ENCODE data around the gene FKBP7. TPM values are rescaled to one million over a fixed set of nuclear protein-coding genes. Genes with fewer than 3 reads are reported as not detected.
A peak's percentile ranks its signal among the peaks of the same experiment; 100 is the strongest.
"Not testable (repeated sequence)": the region's sequence is repeated elsewhere in the genome, so short reads cannot be mapped to it uniquely, and the experiment has no call there.

Gene FKBP7
- total and polyA plus RNA-seq, 5 donors from 2014 or later = 0.42 to 3.1 (median 0.59) TPM

DNA sequence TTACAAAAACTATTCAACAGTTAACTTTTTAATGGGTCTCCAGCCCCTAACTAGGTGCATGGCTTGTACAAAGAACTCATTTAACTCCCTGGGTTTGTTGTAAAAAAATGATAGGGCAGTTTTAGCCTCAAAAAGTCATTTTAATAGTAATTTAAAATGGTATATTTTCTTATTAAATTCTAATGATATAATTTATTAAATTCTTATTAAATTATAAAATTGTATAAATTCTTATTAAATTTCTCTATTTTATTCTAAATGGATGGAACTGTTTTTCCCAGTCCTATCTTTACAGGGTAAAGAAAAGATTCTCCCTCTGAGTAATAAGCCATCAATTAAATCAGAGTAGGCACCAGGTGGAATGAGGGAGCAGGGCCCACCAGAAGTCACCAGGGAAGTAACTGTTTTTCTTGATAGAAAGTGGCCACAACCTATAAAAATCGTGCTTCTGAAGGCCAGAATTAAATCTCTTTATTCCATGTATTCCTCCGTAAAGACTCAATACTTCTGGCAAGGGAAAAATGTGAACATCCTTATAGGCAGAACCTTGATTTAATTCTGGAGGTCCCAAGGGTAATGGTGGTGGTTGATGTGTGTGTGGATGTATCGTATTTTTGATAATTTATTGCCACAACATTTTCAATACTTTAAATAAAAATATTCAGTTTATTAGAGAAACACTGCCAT, 814 bp downstream of the FKBP7 start:
- H3K27me3 ChIP-seq (ENCODE audit: control insufficient read depth, insufficient read depth, low read length) = no peaks in the 10 kb centered on the region
- DNase-seq = peak in 2 of 3 donors; percentile 5 to 6
- H3K4me1 Mint-ChIP-seq = peaks cover 21 to 45% (median 30%) of the 10 kb centered on the region in 4 donors
- no peaks in the 10 kb centered on the region for H3K36me3 ChIP-seq (ENCODE audit: control insufficient read depth, insufficient read depth, low read length)
- no peak for ATAC-seq (ENCODE audit: low read depth in 2 of 2)
- H3K9me3 ChIP-seq (ENCODE audit: control insufficient read depth in 2 of 2, low read length in 2 of 2) = no peaks in the 10 kb centered on the region
- peaks cover 11% of the 10 kb centered on the region for H3K27me3 Mint-ChIP-seq
- H3K27ac Mint-ChIP-seq = peak overlapping the region in 2 of 3 donors; percentile 99
- H3K4me3 ChIP-seq (ENCODE audit: low read depth, low read length) = peak overlapping the region; percentile 98
- peaks cover 48% of the 10 kb centered on the region for H3K4me1 ChIP-seq (ENCODE audit: control insufficient read depth, insufficient read depth, low read length, poor library complexity, severe bottlenecking)
- H3K4me3 Mint-ChIP-seq = peak overlapping the region; percentile 96 to 98 (median 98)
- no peaks in the 10 kb centered on the region for H3K36me3 Mint-ChIP-seq
- H3K9me3 Mint-ChIP-seq = no peaks in the 10 kb centered on the region
- peak overlapping the region; percentile 95 for H3K27ac ChIP-seq (ENCODE audit: insufficient read depth, low read length, poor library complexity, severe bottlenecking)

DNA sequence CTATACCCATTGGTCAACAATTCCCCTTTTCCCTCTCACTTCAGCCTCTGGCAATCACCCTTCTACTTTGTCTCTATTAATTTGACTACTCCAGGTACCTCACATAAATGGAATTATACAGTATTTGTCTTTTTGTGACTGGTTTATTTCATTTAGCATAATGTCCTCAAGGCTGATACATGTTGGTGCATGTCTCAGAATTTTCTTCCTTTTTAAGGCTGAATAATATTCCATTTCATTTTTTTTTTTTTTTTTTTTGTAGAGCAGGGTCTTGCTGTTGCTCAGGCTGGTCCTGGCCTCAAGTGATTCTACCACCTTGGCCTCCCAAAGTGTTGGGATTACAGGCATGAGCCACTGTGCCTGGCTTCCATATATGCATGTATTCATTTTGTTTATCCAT, 1.9 kb downstream of the FKBP7 start:
- no peak for DNase-seq
- no peaks in the 10 kb centered on the region for H3K36me3 ChIP-seq (ENCODE audit: control insufficient read depth, insufficient read depth, low read length)
- Mint-ChIP-seq H3K4me3 (peak overlapping the region in 2 of 4 donors; percentile 1 to 10), H3K27ac (peak overlapping the region in 2 of 3 donors; percentile 15 to 34), H3K36me3 (no peaks in the 10 kb centered on the region), H3K4me1 (peaks cover 14 to 34% (median 21%) of the 10 kb centered on the region in 4 donors), H3K9me3 (no peaks in the 10 kb centered on the region), H3K27me3 (peaks cover 11% of the 10 kb centered on the region)
- H3K27me3 ChIP-seq (ENCODE audit: control insufficient read depth, insufficient read depth, low read length) = no peaks in the 10 kb centered on the region
- no peak for ATAC-seq (ENCODE audit: low read depth in 2 of 2)
- H3K9me3 ChIP-seq (ENCODE audit: control insufficient read depth in 2 of 2, low read length in 2 of 2) = no peaks in the 10 kb centered on the region
- no peak overlapping the region for H3K27ac ChIP-seq (ENCODE audit: insufficient read depth, low read length, poor library complexity, severe bottlenecking)
- H3K4me3 ChIP-seq (ENCODE audit: low read depth, low read length) = no peak overlapping the region
- peaks cover 36% of the 10 kb centered on the region for H3K4me1 ChIP-seq (ENCODE audit: control insufficient read depth, insufficient read depth, low read length, poor library complexity, severe bottlenecking)

DNA sequence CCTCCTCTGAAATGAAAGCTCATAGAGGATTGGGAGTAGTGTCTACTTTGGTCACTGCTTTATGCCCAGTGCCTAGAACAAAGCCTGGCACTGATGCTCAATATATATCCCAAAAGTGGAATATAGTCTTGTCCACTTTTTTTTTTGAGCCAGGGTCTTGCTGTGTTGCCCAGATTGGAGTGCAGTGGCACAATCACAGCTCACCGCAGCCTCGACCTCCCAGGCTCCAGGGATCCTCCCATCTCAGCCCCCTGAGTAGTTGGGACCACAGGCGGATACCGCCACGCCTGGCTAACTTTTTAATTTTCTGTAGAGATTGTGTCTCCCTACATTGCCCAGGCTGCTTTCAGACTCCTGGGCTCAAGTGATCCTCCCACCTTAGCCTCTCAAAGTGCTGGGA, 3.8 kb downstream of the FKBP7 start:
- Histone ChIP-seq H3K4me3 (ENCODE audit: low read depth, low read length) (no peak overlapping the region), H3K36me3 (ENCODE audit: control insufficient read depth, insufficient read depth, low read length) (no peaks in the 10 kb centered on the region), H3K27ac (ENCODE audit: insufficient read depth, low read length, poor library complexity, severe bottlenecking) (no peak overlapping the region), H3K9me3 (ENCODE audit: control insufficient read depth in 2 of 2, low read length in 2 of 2) (no peaks in the 10 kb centered on the region), H3K4me1 (ENCODE audit: control insufficient read depth, insufficient read depth, low read length, poor library complexity, severe bottlenecking) (peaks cover 17% of the 10 kb centered on the region), H3K27me3 (ENCODE audit: control insufficient read depth, insufficient read depth, low read length) (no peaks in the 10 kb centered on the region)
- ATAC-seq (ENCODE audit: low read depth in 2 of 2) (no peak), DNase-seq (no peak)
- Mint-ChIP-seq H3K9me3 (no peaks in the 10 kb centered on the region), H3K27ac (no peak overlapping the region), H3K4me3 (no peak overlapping the region), H3K36me3 (no peaks in the 10 kb centered on the region), H3K27me3 (peaks cover 10% of the 10 kb centered on the region), H3K4me1 (peaks cover 13 to 22% (median 15%) of the 10 kb centered on the region in 4 donors)

DNA sequence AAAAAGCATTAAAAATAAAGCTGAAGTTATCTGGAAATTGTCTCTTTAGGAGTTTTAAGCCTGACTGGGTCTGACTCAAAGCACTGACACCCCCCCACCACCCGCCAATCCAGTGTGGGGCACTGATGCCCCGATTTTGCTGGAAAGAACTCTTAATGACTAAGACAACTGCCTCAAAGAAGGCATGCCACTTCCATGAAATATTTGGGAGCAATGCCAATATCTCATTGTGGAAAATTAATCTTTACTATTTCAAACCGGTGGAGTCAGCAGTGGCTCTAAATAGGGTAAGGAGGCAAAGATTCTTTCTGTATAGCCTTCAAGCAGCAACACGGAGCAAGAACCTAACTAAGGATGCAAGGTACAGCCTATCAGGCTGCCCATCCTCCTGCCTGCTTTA, 4.5 kb downstream of the FKBP7 start:
- Histone ChIP-seq H3K4me1 (ENCODE audit: control insufficient read depth, insufficient read depth, low read length, poor library complexity, severe bottlenecking) (peaks cover 12% of the 10 kb centered on the region), H3K36me3 (ENCODE audit: control insufficient read depth, insufficient read depth, low read length) (no peaks in the 10 kb centered on the region), H3K9me3 (ENCODE audit: control insufficient read depth in 2 of 2, low read length in 2 of 2) (no peaks in the 10 kb centered on the region), H3K4me3 (ENCODE audit: low read depth, low read length) (no peak overlapping the region), H3K27me3 (ENCODE audit: control insufficient read depth, insufficient read depth, low read length) (no peaks in the 10 kb centered on the region), H3K27ac (ENCODE audit: insufficient read depth, low read length, poor library complexity, severe bottlenecking) (no peak overlapping the region)
- peaks cover 7% of the 10 kb centered on the region for H3K27me3 Mint-ChIP-seq
- no peaks in the 10 kb centered on the region for H3K9me3 Mint-ChIP-seq
- DNase-seq = no peak
- H3K27ac Mint-ChIP-seq = no peak overlapping the region
- H3K4me3 Mint-ChIP-seq = no peak overlapping the region
- peaks cover 7 to 16% (median 9%) of the 10 kb centered on the region in 4 donors for H3K4me1 Mint-ChIP-seq
- no peaks in the 10 kb centered on the region for H3K36me3 Mint-ChIP-seq
- ATAC-seq (ENCODE audit: low read depth in 2 of 2) = no peak

DNA sequence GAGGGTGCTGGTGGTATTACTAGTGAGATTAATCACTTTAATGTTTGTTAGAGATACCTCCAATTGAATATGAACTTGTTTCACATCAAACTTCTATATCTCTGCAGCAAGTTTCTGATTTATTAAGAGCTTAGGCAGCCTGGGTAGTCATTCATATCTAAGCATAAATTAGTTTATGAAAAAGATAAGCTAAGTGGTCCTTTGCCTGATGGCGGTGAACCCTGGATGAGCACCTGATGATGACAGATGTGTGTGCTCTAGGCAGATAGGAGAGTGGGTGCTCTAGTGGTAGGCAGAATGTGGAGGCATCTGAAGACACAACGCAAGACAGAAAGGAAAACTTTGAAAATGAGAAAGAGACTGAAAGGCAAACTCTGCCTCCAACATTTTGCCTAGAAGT, 5.0 kb downstream of the FKBP7 start:
- Mint-ChIP-seq H3K27me3 (peaks cover 2% of the 10 kb centered on the region), H3K9me3 (no peaks in the 10 kb centered on the region), H3K27ac (peak overlapping the region in 1 of 3 donors; percentile 39), H3K36me3 (no peaks in the 10 kb centered on the region), H3K4me1 (peaks cover 4 to 13% (median 7%) of the 10 kb centered on the region in 4 donors), H3K4me3 (no peak overlapping the region)
- Histone ChIP-seq H3K36me3 (ENCODE audit: control insufficient read depth, insufficient read depth, low read length) (no peaks in the 10 kb centered on the region), H3K9me3 (ENCODE audit: control insufficient read depth in 2 of 2, low read length in 2 of 2) (no peaks in the 10 kb centered on the region), H3K4me1 (ENCODE audit: control insufficient read depth, insufficient read depth, low read length, poor library complexity, severe bottlenecking) (peaks cover 8% of the 10 kb centered on the region), H3K4me3 (ENCODE audit: low read depth, low read length) (no peak overlapping the region), H3K27me3 (ENCODE audit: control insufficient read depth, insufficient read depth, low read length) (no peaks in the 10 kb centered on the region), H3K27ac (ENCODE audit: insufficient read depth, low read length, poor library complexity, severe bottlenecking) (no peak overlapping the region)
- no peak for DNase-seq
- ATAC-seq (ENCODE audit: low read depth in 2 of 2) = no peak

DNA sequence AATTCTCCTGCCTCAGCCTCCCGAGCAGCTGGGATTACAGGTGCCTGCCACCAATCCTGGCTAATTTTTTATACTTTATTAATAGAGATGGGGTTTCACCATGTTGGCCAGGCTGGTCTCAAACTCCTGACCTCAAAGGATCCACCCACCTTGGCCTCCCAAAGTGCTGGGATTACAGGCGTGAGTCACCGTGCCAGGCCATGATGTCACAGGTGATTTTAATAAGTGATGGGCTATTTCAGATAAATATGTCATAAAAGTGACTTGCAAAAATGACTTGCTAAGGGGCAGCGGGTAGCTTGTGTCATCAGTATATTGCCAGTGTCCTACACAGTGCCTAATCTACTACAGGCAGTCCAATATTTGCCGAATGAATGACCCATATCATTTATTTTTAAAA, 7.1 kb downstream of the FKBP7 start:
- not testable (repeated sequence) for H3K27me3 Mint-ChIP-seq, H3K9me3 Mint-ChIP-seq, H3K36me3 Mint-ChIP-seq

DNA sequence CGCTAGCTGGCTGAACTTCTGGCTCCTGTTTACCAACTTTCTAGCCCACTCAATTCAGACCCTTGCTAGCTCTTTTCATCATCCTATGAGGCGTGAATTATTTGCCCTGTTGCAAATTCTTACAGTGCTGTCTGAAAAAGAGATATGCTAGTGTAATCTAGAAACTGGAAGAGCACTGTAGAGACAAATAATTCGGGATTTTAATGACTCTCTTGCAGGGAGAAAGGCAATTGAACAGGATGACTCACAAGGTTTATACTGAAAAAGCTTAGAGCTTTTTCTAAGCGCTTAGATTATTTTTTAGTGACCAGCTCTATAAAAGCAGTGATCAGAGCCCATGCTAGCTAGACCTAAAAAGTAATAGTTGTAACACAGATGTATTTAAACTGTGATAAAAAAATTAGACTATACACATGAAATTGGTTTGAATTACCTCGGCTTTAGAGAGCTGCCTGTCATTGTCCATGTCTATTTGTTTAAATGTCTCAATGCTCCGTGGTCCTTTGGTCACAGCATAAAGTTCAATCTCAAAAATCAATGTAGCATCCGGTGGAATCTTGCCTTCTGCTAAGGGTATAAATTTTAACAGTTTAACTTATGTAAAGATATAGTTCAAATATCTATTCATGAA, 9.1 kb downstream of the FKBP7 start:
- Histone ChIP-seq H3K4me1 (ENCODE audit: control insufficient read depth, insufficient read depth, low read length, poor library complexity, severe bottlenecking) (no peaks in the 10 kb centered on the region), H3K9me3 (ENCODE audit: control insufficient read depth in 2 of 2, low read length in 2 of 2) (no peaks in the 10 kb centered on the region), H3K4me3 (ENCODE audit: low read depth, low read length) (no peak overlapping the region), H3K27ac (ENCODE audit: insufficient read depth, low read length, poor library complexity, severe bottlenecking) (no peak overlapping the region), H3K27me3 (ENCODE audit: control insufficient read depth, insufficient read depth, low read length) (no peaks in the 10 kb centered on the region), H3K36me3 (ENCODE audit: control insufficient read depth, insufficient read depth, low read length) (no peaks in the 10 kb centered on the region)
- Mint-ChIP-seq H3K4me3 (no peak overlapping the region), H3K36me3 (peaks cover 8% of the 10 kb centered on the region), H3K27ac (no peak overlapping the region), H3K9me3 (no peaks in the 10 kb centered on the region), H3K4me1 (peaks cover 0 to 5% (median under 1%) of the 10 kb centered on the region in 4 donors), H3K27me3 (no peaks in the 10 kb centered on the region)
- ATAC-seq (ENCODE audit: low read depth in 2 of 2) (no peak), DNase-seq (no peak)

More for the DNA sequence above, 7.1 kb downstream of the FKBP7 start:
- H3K4me3 ChIP-seq (ENCODE audit: low read depth, low read length); H3K27ac ChIP-seq (ENCODE audit: insufficient read depth, low read length, poor library complexity, severe bottlenecking); H3K27ac Mint-ChIP-seq; H3K4me3 Mint-ChIP-seq; H3K27me3 ChIP-seq (ENCODE audit: control insufficient read depth, insufficient read depth, low read length); ATAC-seq (ENCODE audit: low read depth in 2 of 2); H3K9me3 ChIP-seq (ENCODE audit: control insufficient read depth in 2 of 2, low read length in 2 of 2); H3K36me3 ChIP-seq (ENCODE audit: control insufficient read depth, insufficient read depth, low read length); H3K4me1 ChIP-seq (ENCODE audit: control insufficient read depth, insufficient read depth, low read length, poor library complexity, severe bottlenecking); H3K4me1 Mint-ChIP-seq; DNase-seq: not testable (repeated sequence)
